Neural progenitor cell (in vitro differentiated cells): ENCODE measurements around the gene CCDC158.

Source experiments
- CTCF ChIP-seq: fragments of 200-600 bp; sonication (generic); IDR thresholded peaks from 2 replicates; pipeline ENCODE4 v1.5.1; 2017; ENCODE audit warnings: antibody characterized with exemption, mild to moderate bottlenecking
- EZH2 ChIP-seq: fragments of 200-600 bp; sonication (generic); IDR thresholded peaks from 2 replicates; pipeline ENCODE4 v1.6.1; 2017; ENCODE audit warnings: antibody characterized with exemption, mild to moderate bottlenecking, moderate library complexity
- EZH2phosphoT487 ChIP-seq: fragments of 200-600 bp; sonication (generic); IDR thresholded peaks from 2 replicates; pipeline ENCODE4 v1.6.1; 2017; ENCODE audit warnings: antibody characterized with exemption

DNA sequence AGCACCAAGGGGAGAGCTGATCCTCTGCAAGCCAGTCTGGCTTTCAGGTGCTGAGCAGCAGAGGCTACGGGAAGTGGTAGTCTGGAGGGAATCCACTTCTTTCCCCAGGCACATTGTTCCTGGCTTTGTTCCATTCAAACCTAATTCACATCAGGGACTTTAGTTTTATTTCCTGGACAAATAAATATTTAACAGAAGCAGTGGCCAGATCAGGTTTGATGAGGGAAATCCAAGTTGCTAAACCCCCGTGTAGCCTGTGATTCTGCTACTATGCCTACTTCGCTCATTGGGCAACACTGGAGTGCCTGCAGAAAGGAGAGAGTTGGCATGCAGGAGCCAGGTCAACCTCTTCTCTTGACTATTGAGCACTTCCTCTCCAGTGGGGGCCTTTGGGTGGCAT is 128.2 kb downstream of the CCDC158 start:
- no peak for TF ChIP-seq CTCF
- TF ChIP-seq EZH2 = no peak
- no peak for TF ChIP-seq EZH2phosphoT487
